IMR-90 (cell line): ENCODE data around the gene ECPAS. TPM values are rescaled to one million over a fixed set of nuclear protein-coding genes. Genes with fewer than 3 reads are reported as not detected.

Experiments used
- ATAC-seq: fragments of 200-7000 bp; cut with Tn5 transposase; 2 replicates; pipeline ENCODE4 v1.9.1; 2020; ENCODE audit warnings: low read depth, mild to moderate bottlenecking, moderate library complexity
- BruUV-seq: library from RNA; stranded (reverse); fragments of 400-500 nt; replicated peaks from 2 replicates; lab custom pipeline; 2021; lab: Mats Ljungman, UMichigan
- CTCF ChIA-PET: fragments of 300-600 bp; formaldehyde crosslinking; extraction: SDS; loops from one replicate; lab custom pipeline; 2021; ENCODE audit warnings: antibody characterized with exemption; lab: Yijun Ruan, JAX
- POLR2A ChIA-PET: fragments of 300-600 bp; sonication (Branson Sonifier 250); formaldehyde crosslinking; loops from one replicate; lab custom pipeline; 2022; ENCODE audit warnings: antibody characterized with exemption; ENCODE audit not compliant: unreplicated experiment; lab: Charles Lee
- DNase-seq: peaks from one replicate; pipeline ENCODE4 v3.0.0; 2013
- H2AFZ ChIP-seq: replicated peaks from 2 replicates; pipeline ENCODE3; 2013; ENCODE audit warnings: low read length, mild to moderate bottlenecking; ENCODE audit not compliant: poor library complexity
- H2AK5ac ChIP-seq: 2 replicates; pipeline ENCODE4 v1.6.1; 2013; ENCODE audit warnings: low read depth, low read length, inconsistent platforms
- H2AK9ac ChIP-seq: replicated peaks from 2 replicates; pipeline ENCODE3; 2013; ENCODE audit warnings: mild to moderate bottlenecking, low read depth, low read length, moderate library complexity; ENCODE audit not compliant: poor library complexity
- H2BK120ac ChIP-seq: 2 replicates; pipeline ENCODE4 v1.6.1; 2013; ENCODE audit warnings: low read depth, low read length, inconsistent platforms
- H2BK15ac ChIP-seq: 3 replicates; pipeline ENCODE4 v1.6.1; 2013; ENCODE audit warnings: low read depth, low read length, inconsistent platforms
- H2BK20ac ChIP-seq: 2 replicates; pipeline ENCODE4 v1.6.1; 2013; ENCODE audit warnings: low read depth, mild to moderate bottlenecking, inconsistent platforms, low read length, moderate library complexity
- H2BK5ac ChIP-seq: 2 replicates; pipeline ENCODE4 v1.6.1; 2013; ENCODE audit warnings: mild to moderate bottlenecking, low read depth, low read length, inconsistent platforms; ENCODE audit not compliant: poor library complexity, severe bottlenecking
- H3K14ac ChIP-seq: replicated peaks from 2 replicates; pipeline ENCODE4 v1.6.1; 2013; ENCODE audit warnings: low read depth, low read length, inconsistent platforms
- H3K18ac ChIP-seq: 2 replicates; pipeline ENCODE4 v1.6.1; 2013; ENCODE audit warnings: low read depth, low read length, control low read depth
- H3K23ac ChIP-seq: 2 replicates; pipeline ENCODE4 v1.6.1; 2013; ENCODE audit warnings: low read depth, low read length, inconsistent platforms
- H3K27ac ChIP-seq: 2 replicates; pipeline ENCODE4 v1.5.1; 2013; ENCODE audit warnings: mild to moderate bottlenecking, control low read depth, low read length; ENCODE audit not compliant: insufficient read depth
- H3K27me3 ChIP-seq: 2 replicates; pipeline ENCODE4 v1.6.1; 2013; ENCODE audit warnings: low read length; ENCODE audit not compliant: control insufficient read depth, insufficient read depth
- H3K36me3 ChIP-seq: 2 replicates; pipeline ENCODE4 v1.6.1; 2013; ENCODE audit warnings: low read length, mixed read lengths; ENCODE audit not compliant: control insufficient read depth, insufficient read depth
- H3K4ac ChIP-seq: 2 replicates; pipeline ENCODE4 v1.6.1; 2013; ENCODE audit warnings: low read depth, low read length, inconsistent platforms
- H3K4me1 ChIP-seq: 2 replicates; pipeline ENCODE4 v1.6.1; 2013; ENCODE audit warnings: low read length, mixed read lengths; ENCODE audit not compliant: control insufficient read depth, insufficient read depth
- H3K4me2 ChIP-seq: 2 replicates; pipeline ENCODE4 v1.6.1; 2013; ENCODE audit warnings: low read depth, mild to moderate bottlenecking, control low read depth, low read length, moderate library complexity
- H3K4me3 ChIP-seq: 2 replicates; pipeline ENCODE4 v1.5.1; 2013; ENCODE audit warnings: low read depth, mild to moderate bottlenecking, control low read depth, low read length, moderate library complexity; ENCODE audit not compliant: insufficient read depth
- H3K56ac ChIP-seq: 2 replicates; pipeline ENCODE4 v1.6.1; 2013; ENCODE audit warnings: low read length, inconsistent platforms; ENCODE audit not compliant: insufficient read depth; ENCODE audit errors: extremely low read depth
- H3K79me1 ChIP-seq, 2 experiments: 2 replicates each; pipeline ENCODE4 v1.6.1; 2013; ENCODE audit warnings: low read length in 2 of 2, inconsistent platforms in 1 of 2, low read depth in 1 of 2
- H3K9ac ChIP-seq: 2 replicates; pipeline ENCODE4 v1.6.1; 2013; ENCODE audit warnings: low read depth, low read length, control low read depth
- H3K9me1 ChIP-seq: 2 replicates; pipeline ENCODE4 v1.6.1; 2013; ENCODE audit warnings: low read length, inconsistent platforms; ENCODE audit not compliant: insufficient read depth
- H3K9me3 ChIP-seq: 2 replicates; pipeline ENCODE4 v1.6.1; 2013; ENCODE audit warnings: low read length; ENCODE audit not compliant: control insufficient read depth, insufficient read depth
- H4K20me1 ChIP-seq: 2 replicates; pipeline ENCODE4 v1.6.1; 2013; ENCODE audit warnings: low read length, inconsistent platforms; ENCODE audit not compliant: insufficient read depth
- H4K5ac ChIP-seq: 2 replicates; pipeline ENCODE4 v1.6.1; 2013; ENCODE audit warnings: mild to moderate bottlenecking, low read depth, low read length, control low read depth
- H4K8ac ChIP-seq, 2 experiments: 2 replicates each; pipeline ENCODE4 v1.6.1; 2013; ENCODE audit warnings: low read depth in 2 of 2, low read length in 2 of 2, control low read depth in 1 of 2, inconsistent platforms in 1 of 2
- H4K91ac ChIP-seq: 2 replicates; pipeline ENCODE4 v1.6.1; 2013; ENCODE audit warnings: low read depth, low read length, inconsistent platforms; ENCODE audit not compliant: insufficient read depth
- BHLHE40 ChIP-seq: fragments of 150-350 bp; IDR thresholded peaks from 2 replicates; pipeline ENCODE4 v1.6.1; 2016; ENCODE audit warnings: mild to moderate bottlenecking, low read depth, low read length
- CEBPB ChIP-seq: IDR thresholded peaks from 2 replicates; pipeline ENCODE4 v1.6.1; 2012; ENCODE audit warnings: low read depth, low read length, improper control_type of control experiment
- FOS ChIP-seq: fragments of 150-350 bp; IDR thresholded peaks from 2 replicates; pipeline ENCODE4 v1.6.1; 2016; ENCODE audit warnings: low read depth, low read length
- MXI1 ChIP-seq: IDR thresholded peaks from 2 replicates; pipeline ENCODE4 v1.6.1; 2012; ENCODE audit warnings: low read depth, mild to moderate bottlenecking, low read length, moderate library complexity, borderline replicate concordance
- RAD21 ChIP-seq: IDR thresholded peaks from 2 replicates; pipeline ENCODE4 v1.6.1; 2012; ENCODE audit warnings: low read length, improper control_type of control experiment
- RCOR1 ChIP-seq: IDR thresholded peaks from 2 replicates; pipeline ENCODE4 v1.6.1; 2012; ENCODE audit warnings: mild to moderate bottlenecking, low read length, improper control_type of control experiment; ENCODE audit not compliant: insufficient replicate concordance
- USF2 ChIP-seq: fragments of 150-350 bp; IDR thresholded peaks from 2 replicates; pipeline ENCODE4 v1.6.1; 2017; ENCODE audit warnings: mild to moderate bottlenecking, antibody characterized with exemption, low read length, low read depth
- WGBS, 2 experiments: methylation state at CpG; one replicate each; pipeline versions ENCODE4 v1.1.5 to v1.1.7; 2013; ENCODE audit warnings: missing lambda C conversion rate in 2 of 2; ENCODE audit not compliant: insufficient read length in 1 of 2; ENCODE audit errors: extremely low coverage in 2 of 2; 5-methylcytosine and 5-hydroxymethylcytosine counted together
- dilution Hi-C: fragments of 300-500 bp; cut with HindIII; formaldehyde crosslinking; loops from one replicate; pipeline ENCODE4 v1.14.3; 2018; ENCODE audit warnings: low sequenced_read_pairs; ENCODE audit not compliant: unreplicated experiment
- in situ Hi-C: fragments of 300-500 bp; cut with MboI; formaldehyde crosslinking; loops from 3 replicates; pipeline ENCODE4 v1.14.3; 2019; ENCODE audit warnings: low sequenced_read_pairs, inconsistent platforms, mixed read lengths
- intact Hi-C: fragments of 100-400 bp; cut with micrococcal nuclease; formaldehyde crosslinking; loops from 2 replicates; pipeline ENCODE4 v1.10.0; 2022
- polyA plus RNA-seq, 3 experiments: library from polyadenylated mRNA; depleted of rRNA; stranded (reverse); fragments of >200 nt; gene quantifications; 2 replicates each; pipeline ENCODE4 v1.2.3, GENCODE V29; 2012; ENCODE audit warnings: low replicate concordance in 1 of 3
- total RNA-seq: library from RNA; depleted of rRNA; stranded (reverse); fragments of >200 nt; gene quantifications from 2 replicates; pipeline ENCODE4 v1.2.3, GENCODE V29; 2012

ECPAS gene
- total and polyA plus RNA-seq, 2 of the 4 experiments (the other 2 are of a cell fraction): 20.1 to 54.8 TPM

- Histone ChIP-seq H3K9ac (no peak overlapping the region), H2AK5ac (no peak overlapping the region), H4K8ac (no peak overlapping the region), H3K14ac (no peak overlapping the region), H3K79me1 (no peaks in the 10 kb centered on the region), H2BK20ac (no peak overlapping the region), H4K5ac (no peak overlapping the region), H2BK15ac (no peak overlapping the region), H3K4me2 (no peak overlapping the region), H3K4me3 (no peak overlapping the region), H3K9me1 (no peaks in the 10 kb centered on the region), H3K4me1 (peaks cover 2% of the 10 kb centered on the region; the same call in 1 of the 2 replicates), H2AK9ac (no peak overlapping the region), H2BK120ac (no peak overlapping the region), H3K23ac (no peak overlapping the region), H2BK5ac (no peak overlapping the region), H2AFZ (no peak overlapping the region), H3K27me3 (no peaks in the 10 kb centered on the region; the same call in 1 of the 2 replicates), H3K18ac (no peak overlapping the region), H3K4ac (no peak overlapping the region), H3K27ac (no peak overlapping the region), H3K9me3 (no peaks in the 10 kb centered on the region), H4K20me1 (no peaks in the 10 kb centered on the region), H3K56ac (no peak overlapping the region), H3K36me3 (no peaks in the 10 kb centered on the region), H4K91ac (no peak overlapping the region)
- ChIA-PET CTCF (interaction anchor here (0.7 kb wide), 1 partner anchor 1062 kb away, joined by 3 read pairs; no protein-coding TSS in a partner anchor), POLR2A (no interaction called here)
- ATAC-seq: no peak; the same call in 1 of the 2 replicates
- dilution Hi-C loops (no loop called here), in situ Hi-C loops (no loop called here), intact Hi-C loops (no loop called here)
- WGBS, 2 experiments: no CpG with 5 or more reads among the region's 6 CpGs
- no TSS peak for BruUV-seq
- TF ChIP-seq BHLHE40 (no peak), RAD21 (no peak), RCOR1 (no peak), CEBPB (no peak), MXI1 (no peak), FOS (no peak), USF2 (no peak)
- DNase-seq: no peak
These were observed 17.5 kb upstream of the ECPAS start for GRCh38 chr9:111501648-111502047.
